ENCODE results near the gene COG6. TPM values are rescaled to one million over a fixed set of nuclear protein-coding genes. Genes with fewer than 3 reads are reported as not detected.

Gene COG6
- total RNA-seq, 2 donors from 2014 or later = 34.4 to 43.0 TPM

GRCh38 chr13:39663508-39663907 lies 8.0 kb downstream of the COG6 start:
- H3K9me3 Mint-ChIP-seq = no peaks in the 10 kb centered on the region
- Histone ChIP-seq H3K4me1 (ENCODE audit: control insufficient read depth, insufficient read depth, low read length) (no peaks in the 10 kb centered on the region), H3K27ac (ENCODE audit: low read depth, low read length) (no peak overlapping the region), H3K4me3 (ENCODE audit: low read length) (no peak overlapping the region), H3K36me3 (ENCODE audit: control insufficient read depth, insufficient read depth, low read length) (peaks cover 39% of the 10 kb centered on the region), H3K9ac (ENCODE audit: extremely low read depth, low read length, poor library complexity, severe bottlenecking) (no peak overlapping the region), H3K9me3 (ENCODE audit: control insufficient read depth, low read length) (no peaks in the 10 kb centered on the region), H3K27me3 (ENCODE audit: control insufficient read depth, insufficient read depth, low read length, poor library complexity, severe bottlenecking) (no peaks in the 10 kb centered on the region)
- TF ChIP-seq, protein P1, sequence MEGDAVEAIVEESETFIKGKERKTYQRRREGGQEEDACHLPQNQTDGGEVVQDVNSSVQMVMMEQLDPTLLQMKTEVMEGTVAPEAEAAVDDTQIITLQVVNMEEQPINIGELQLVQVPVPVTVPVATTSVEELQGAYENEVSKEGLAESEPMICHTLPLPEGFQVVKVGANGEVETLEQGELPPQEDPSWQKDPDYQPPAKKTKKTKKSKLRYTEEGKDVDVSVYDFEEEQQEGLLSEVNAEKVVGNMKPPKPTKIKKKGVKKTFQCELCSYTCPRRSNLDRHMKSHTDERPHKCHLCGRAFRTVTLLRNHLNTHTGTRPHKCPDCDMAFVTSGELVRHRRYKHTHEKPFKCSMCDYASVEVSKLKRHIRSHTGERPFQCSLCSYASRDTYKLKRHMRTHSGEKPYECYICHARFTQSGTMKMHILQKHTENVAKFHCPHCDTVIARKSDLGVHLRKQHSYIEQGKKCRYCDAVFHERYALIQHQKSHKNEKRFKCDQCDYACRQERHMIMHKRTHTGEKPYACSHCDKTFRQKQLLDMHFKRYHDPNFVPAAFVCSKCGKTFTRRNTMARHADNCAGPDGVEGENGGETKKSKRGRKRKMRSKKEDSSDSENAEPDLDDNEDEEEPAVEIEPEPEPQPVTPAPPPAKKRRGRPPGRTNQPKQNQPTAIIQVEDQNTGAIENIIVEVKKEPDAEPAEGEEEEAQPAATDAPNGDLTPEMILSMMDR (conservative IDR thresholded peaks at IDR 0.05) = no peak
- WGBS, 2 experiments (ENCODE audit: insufficient coverage in 1 of 2, insufficient read length in 1 of 2) = 100% methylated on average over 1 of the region's 1 CpG
- H3K4me3 Mint-ChIP-seq = no peak overlapping the region
- H3K27me3 Mint-ChIP-seq (ENCODE audit: insufficient read depth) = no peaks in the 10 kb centered on the region
- no peak overlapping the region for H3K27ac Mint-ChIP-seq
- H3K4me1 Mint-ChIP-seq = no peaks in the 10 kb centered on the region
- no peak for DNase-seq
- H3K36me3 Mint-ChIP-seq (ENCODE audit: low read depth) = peaks cover 21% of the 10 kb centered on the region

- TF ChIP-seq, protein P1 (conservative IDR thresholded peaks at IDR 0.05) = no peak
- no peak for DNase-seq
- Histone ChIP-seq H3K9me3 (ENCODE audit: control insufficient read depth, low read length) (no peaks in the 10 kb centered on the region), H3K4me3 (ENCODE audit: low read length) (no peak overlapping the region), H3K4me1 (ENCODE audit: control insufficient read depth, insufficient read depth, low read length) (no peaks in the 10 kb centered on the region), H3K27me3 (ENCODE audit: control insufficient read depth, insufficient read depth, low read length, poor library complexity, severe bottlenecking) (no peaks in the 10 kb centered on the region), H3K27ac (ENCODE audit: low read depth, low read length) (no peak overlapping the region), H3K36me3 (ENCODE audit: control insufficient read depth, insufficient read depth, low read length) (peaks cover 42% of the 10 kb centered on the region), H3K9ac (ENCODE audit: extremely low read depth, low read length, poor library complexity, severe bottlenecking) (no peak overlapping the region)
- H3K4me3 Mint-ChIP-seq = no peak overlapping the region
- H3K27ac Mint-ChIP-seq = no peak overlapping the region
- peaks cover 21% of the 10 kb centered on the region for H3K36me3 Mint-ChIP-seq (ENCODE audit: low read depth)
- H3K27me3 Mint-ChIP-seq (ENCODE audit: insufficient read depth) = no peaks in the 10 kb centered on the region
- H3K4me1 Mint-ChIP-seq = no peaks in the 10 kb centered on the region
- H3K9me3 Mint-ChIP-seq = no peaks in the 10 kb centered on the region
- WGBS, 2 experiments (ENCODE audit: insufficient coverage in 1 of 2, insufficient read length in 1 of 2) = 75 to 90% methylated on average over 1 to 2 of the region's 2 CpGs
Observed at GRCh38 chr13:39663958-39664357, 8.5 kb downstream of the COG6 start.

- peaks cover 21% of the 10 kb centered on the region for H3K36me3 Mint-ChIP-seq (ENCODE audit: low read depth)
- H3K9me3 ChIP-seq (ENCODE audit: control insufficient read depth, low read length) = no peaks in the 10 kb centered on the region
- no peaks in the 10 kb centered on the region for H3K27me3 Mint-ChIP-seq (ENCODE audit: insufficient read depth)
- H3K27ac Mint-ChIP-seq = no peak overlapping the region
- H3K4me3 ChIP-seq (ENCODE audit: low read length) = no peak overlapping the region
- WGBS, 2 experiments (ENCODE audit: insufficient coverage in 1 of 2, insufficient read length in 1 of 2) = 93% methylated on average over 1 of the region's 1 CpG; no CpG with 5 or more reads in 1 of the 2 experiments
- H3K36me3 ChIP-seq (ENCODE audit: control insufficient read depth, insufficient read depth, low read length) = peaks cover 35% of the 10 kb centered on the region
- no peak overlapping the region for H3K27ac ChIP-seq (ENCODE audit: low read depth, low read length)
- no peak for DNase-seq
- no peaks in the 10 kb centered on the region for H3K4me1 ChIP-seq (ENCODE audit: control insufficient read depth, insufficient read depth, low read length)
- no peaks in the 10 kb centered on the region for H3K4me1 Mint-ChIP-seq
- H3K27me3 ChIP-seq (ENCODE audit: control insufficient read depth, insufficient read depth, low read length, poor library complexity, severe bottlenecking) = no peaks in the 10 kb centered on the region
- no peak overlapping the region for H3K9ac ChIP-seq (ENCODE audit: extremely low read depth, low read length, poor library complexity, severe bottlenecking)
- H3K4me3 Mint-ChIP-seq = no peak overlapping the region
- H3K9me3 Mint-ChIP-seq = no peaks in the 10 kb centered on the region
- TF ChIP-seq, protein P1 (conservative IDR thresholded peaks at IDR 0.05) = no peak
Observed at GRCh38 chr13:39665763-39666162, 10.3 kb downstream of the COG6 start.

All from endodermal cell (in vitro differentiated cells).